CD14-positive monocyte (primary cell): ENCODE data around the gene CFAP43. TPM values are rescaled to one million over a fixed set of nuclear protein-coding genes. Genes with fewer than 3 reads are reported as not detected.
A peak's percentile ranks its signal among the peaks of the same experiment; 100 is the strongest.

Source experiments
- DNase-seq, 3 donors: peaks; one replicate each; pipeline ENCODE4 v3.0.0-alpha.2; 2011 to 2022
- H2AFZ ChIP-seq: 2 replicates; pipeline ENCODE4 v1.6.0; 2012; ENCODE audit warnings: mild to moderate bottlenecking, low read depth, low read length, inconsistent platforms; ENCODE audit not compliant: insufficient read depth, poor library complexity, severe bottlenecking
- H3K27ac ChIP-seq, 2 donors: 1 replicate in 1 of 2; 2 replicates in 1 of 2; pipeline ENCODE4 v1.5.1; 2012 to 2013; ENCODE audit warnings: low read length in 2 of 2, control low read depth in 1 of 2, inconsistent platforms in 1 of 2, low read depth in 1 of 2, mild to moderate bottlenecking in 1 of 2
- H3K27me3 ChIP-seq, 2 donors: one replicate each; pipeline versions ENCODE4 v1.6.0 to v1.6.1; 2011 to 2013; ENCODE audit warnings: low read length in 2 of 2; ENCODE audit not compliant: control insufficient read depth in 2 of 2, insufficient read depth in 2 of 2
- H3K36me3 ChIP-seq, 2 donors: replicated peaks in 1 of 2; 1 replicate in 1 of 2; 2 replicates in 1 of 2; pipeline versions ENCODE4 v1.5.1 to v1.6.1; 2012 to 2013; ENCODE audit warnings: low read length in 2 of 2, control low read depth in 1 of 2, inconsistent platforms in 1 of 2, mild to moderate bottlenecking in 1 of 2; ENCODE audit not compliant: insufficient read depth in 2 of 2, control insufficient read depth in 1 of 2
- H3K4me1 ChIP-seq, 2 donors: 1 replicate in 1 of 2; 2 replicates in 1 of 2; pipeline versions ENCODE4 v1.5.1 to v1.6.1; 2012 to 2013; ENCODE audit warnings: low read length in 2 of 2, control low read depth in 1 of 2, inconsistent platforms in 1 of 2, mild to moderate bottlenecking in 1 of 2, moderate library complexity in 1 of 2; ENCODE audit not compliant: insufficient read depth in 2 of 2, control insufficient read depth in 1 of 2
- H3K4me2 ChIP-seq: replicated peaks from 2 replicates; pipeline ENCODE3; 2012; ENCODE audit warnings: low read length, moderate library complexity, mild to moderate bottlenecking; ENCODE audit not compliant: poor library complexity, severe bottlenecking; ENCODE audit errors: extremely low read depth
- H3K4me3 ChIP-seq, 3 experiments: fragments of 200-600 bp in 1 of 3; sonication (generic) in 1 of 3; replicated peaks in 1 of 3; 1 replicate in 2 of 3; 2 replicates in 1 of 3; pipeline ENCODE4 v1.5.1; 2011 to 2013; ENCODE audit warnings: low read length in 3 of 3, mild to moderate bottlenecking in 3 of 3, control low read depth in 2 of 3, low read depth in 2 of 3, inconsistent platforms in 1 of 3, moderate library complexity in 1 of 3
- H3K79me2 ChIP-seq: 2 replicates; pipeline ENCODE4 v1.6.0; 2012; ENCODE audit warnings: mild to moderate bottlenecking, control low read depth, inconsistent platforms, low read length, moderate library complexity; ENCODE audit not compliant: insufficient read depth
- H3K9ac ChIP-seq: 2 replicates; pipeline ENCODE4 v1.6.0; 2017; ENCODE audit warnings: low read length, mild to moderate bottlenecking; ENCODE audit not compliant: insufficient read depth, poor library complexity, severe bottlenecking
- H3K9me3 ChIP-seq, 2 donors: replicated peaks in 1 of 2; 1 replicate in 1 of 2; 2 replicates in 1 of 2; pipeline versions ENCODE4 v1.5.1 to v1.6.1; 2012 to 2013; ENCODE audit warnings: low read length in 2 of 2, control low read depth in 1 of 2; ENCODE audit not compliant: control insufficient read depth in 1 of 2, insufficient read depth in 1 of 2
- H4K20me1 ChIP-seq: 2 replicates; pipeline ENCODE4 v1.6.0; 2012; ENCODE audit warnings: mild to moderate bottlenecking, low read length, control low read depth, moderate library complexity; ENCODE audit not compliant: insufficient read depth
- H3K27ac Mint-ChIP-seq, 7 donors: one replicate each; pipeline ENCODE4 v1.8.0; 2020; ENCODE audit warnings: mild to moderate bottlenecking in 7 of 7, mixed read lengths in 7 of 7, moderate library complexity in 6 of 7, inconsistent platforms in 2 of 7
- H3K27me3 Mint-ChIP-seq, 3 donors: one replicate each; pipeline ENCODE4 v1.8.0; 2021 to 2022; ENCODE audit warnings: low read depth in 3 of 3, mild to moderate bottlenecking in 3 of 3, mixed read lengths in 3 of 3, moderate library complexity in 3 of 3, inconsistent platforms in 1 of 3
- H3K36me3 Mint-ChIP-seq, 2 donors: one replicate each; pipeline ENCODE4 v1.8.0; 2020; ENCODE audit warnings: mixed read lengths in 2 of 2, inconsistent platforms in 1 of 2, mild to moderate bottlenecking in 1 of 2
- H3K4me1 Mint-ChIP-seq: one replicate; pipeline ENCODE4 v1.8.0; 2020; ENCODE audit warnings: mild to moderate bottlenecking, mixed read lengths
- H3K4me3 Mint-ChIP-seq, 2 donors: one replicate each; pipeline ENCODE4 v1.8.0; 2020; ENCODE audit warnings: mild to moderate bottlenecking in 2 of 2, mixed read lengths in 2 of 2, moderate library complexity in 1 of 2
- H3K9me3 Mint-ChIP-seq, 7 donors: one replicate each; pipeline ENCODE4 v1.8.0; 2020 to 2022; ENCODE audit warnings: mixed read lengths in 7 of 7, mild to moderate bottlenecking in 6 of 7, moderate library complexity in 6 of 7, inconsistent platforms in 2 of 7
- CTCF ChIP-seq: fragments of 200-600 bp; IDR thresholded peaks from one replicate; pipeline ENCODE4 v1.8.0; 2022; ENCODE audit warnings: antibody characterized with exemption, mild to moderate bottlenecking
- WGBS: methylation state at CpG from one replicate; pipeline ENCODE4 v1.1.5; 2013; ENCODE audit warnings: missing lambda C conversion rate; ENCODE audit not compliant: insufficient coverage; 5-methylcytosine and 5-hydroxymethylcytosine counted together
- intact Hi-C, 2 donors: fragments of 100-400 bp; cut with micrococcal nuclease; formaldehyde crosslinking; loops; one replicate each; pipeline versions ENCODE4 v1.15.0 to v1.15.1; 2023
- polyA plus RNA-seq, 3 donors: library from polyadenylated mRNA; depleted of rRNA in 1 of 3; unstranded in 2 of 3; stranded (reverse) in 1 of 3; fragments of 300-500 nt in 2 of 3; fragments of >200 nt in 1 of 3; fragmentation: Illumina TruSeq in 2 of 3; gene quantifications; 1 replicate in 2 of 3; 2 replicates in 1 of 3; pipeline ENCODE4 v1.2.3, GENCODE V29; 2012 to 2021

Gene CFAP43
- polyA plus RNA-seq, 3 donors, result 0.06 TPM; not detected in 2

DNA sequence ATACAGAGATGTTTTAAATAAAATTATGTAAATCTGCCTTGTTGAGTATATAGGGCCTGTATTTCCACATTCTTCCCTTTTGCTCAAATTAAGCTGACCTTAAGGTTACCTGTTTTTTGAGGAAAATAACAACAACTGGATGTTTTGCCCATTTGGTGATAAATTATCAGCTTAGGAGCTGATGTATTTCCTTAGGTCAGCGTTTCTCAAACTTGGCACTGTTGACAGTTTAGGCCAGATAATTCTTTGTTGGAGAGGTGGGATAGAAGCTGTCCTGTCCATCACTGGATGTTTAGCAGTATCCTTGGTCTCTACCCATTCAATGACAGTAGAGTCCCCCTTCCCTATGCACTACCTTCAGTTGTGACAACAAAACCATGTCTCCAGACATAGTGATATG, 44.0 kb upstream of the CFAP43 start:
- H2AFZ ChIP-seq, result no peak overlapping the region
- no peak overlapping the region for H3K4me3 Mint-ChIP-seq
- no peaks in the 10 kb centered on the region for H3K36me3 ChIP-seq
- peaks cover 7% of the 10 kb centered on the region in 2 donors for H3K4me1 ChIP-seq
- no peak overlapping the region for H3K27ac ChIP-seq
- H3K4me3 ChIP-seq, result no peak overlapping the region
- no peak for TF ChIP-seq CTCF
- no peak overlapping the region for H3K4me2 ChIP-seq
- no peaks in the 10 kb centered on the region for H3K9me3 Mint-ChIP-seq
- H3K79me2 ChIP-seq, result no peaks in the 10 kb centered on the region
- H3K36me3 Mint-ChIP-seq, result no peaks in the 10 kb centered on the region
- H3K27me3 ChIP-seq, result peaks cover 0 to 13% of the 10 kb centered on the region in 2 donors
- H4K20me1 ChIP-seq, result no peaks in the 10 kb centered on the region
- 100% methylated on average over 1 of the region's 1 CpG for WGBS
- peaks cover 13 to 21% (median 17%) of the 10 kb centered on the region in 3 donors for H3K27me3 Mint-ChIP-seq
- H3K4me1 Mint-ChIP-seq, result peaks cover 16% of the 10 kb centered on the region
- intact Hi-C loops, result no loop called here
- no peak for DNase-seq
- H3K27ac Mint-ChIP-seq, result no peak overlapping the region
- H3K9ac ChIP-seq, result no peak overlapping the region
- no peaks in the 10 kb centered on the region for H3K9me3 ChIP-seq

- Histone ChIP-seq H3K4me2 (no peak overlapping the region), H3K4me1 (peaks cover 7% of the 10 kb centered on the region in 2 donors), H3K9me3 (no peaks in the 10 kb centered on the region), H2AFZ (peak overlapping the region; percentile 40), H3K27me3 (peaks cover 0 to 13% of the 10 kb centered on the region in 2 donors), H3K36me3 (no peaks in the 10 kb centered on the region), H4K20me1 (no peaks in the 10 kb centered on the region), H3K4me3 (no peak overlapping the region), H3K79me2 (no peaks in the 10 kb centered on the region), H3K27ac (no peak overlapping the region), H3K9ac (no peak overlapping the region)
- intact Hi-C loops, result loop anchor here in 1 of 2 donors (5.0 kb wide), 1 partner anchor 43 kb away; the partner anchor contains the start of gene CFAP43
- TF ChIP-seq CTCF, result peak; percentile 95
- peak in 2 of 3 donors; percentile 30 to 45 for DNase-seq
- no peaks in the 10 kb centered on the region for H3K9me3 Mint-ChIP-seq
- peak overlapping the region in 1 of 7 donors; percentile 61 for H3K27ac Mint-ChIP-seq
- H3K4me1 Mint-ChIP-seq, result peaks cover 16% of the 10 kb centered on the region
- 28% methylated on average over 41 of the region's 42 CpGs for WGBS
- no peaks in the 10 kb centered on the region for H3K36me3 Mint-ChIP-seq
- peaks cover 13 to 21% (median 17%) of the 10 kb centered on the region in 3 donors for H3K27me3 Mint-ChIP-seq
- H3K4me3 Mint-ChIP-seq, result peak overlapping the region in 1 of 2 donors; percentile 56
Measured at GRCh38 chr10:104274762-104275721, 42.9 kb upstream of the CFAP43 start.
